Effector memory CD4-positive, alpha-beta T cell (primary cell): Measurements from ENCODE around the gene PCMTD2.

Source experiments
- DNase-seq, 3 donors: peaks; one replicate each; pipeline ENCODE4 v3.0.0-alpha.2; 2020
- H3K27ac ChIP-seq: 2 replicates; pipeline ENCODE4 v1.7.0; 2013; ENCODE audit warnings: mild to moderate bottlenecking, low read length, moderate library complexity; ENCODE audit not compliant: insufficient read depth, poor library complexity, severe bottlenecking
- H3K27me3 ChIP-seq: replicated peaks from 2 replicates; pipeline ENCODE4 v1.7.0; 2013; ENCODE audit warnings: mild to moderate bottlenecking, low read length; ENCODE audit not compliant: insufficient read depth, control insufficient read depth, poor library complexity, severe bottlenecking
- H3K36me3 ChIP-seq: 2 replicates; pipeline ENCODE4 v1.7.0; 2013; ENCODE audit warnings: mild to moderate bottlenecking, low read length, moderate library complexity; ENCODE audit not compliant: control insufficient read depth, insufficient read depth
- H3K4me1 ChIP-seq: 2 replicates; pipeline ENCODE4 v1.7.0; 2013; ENCODE audit warnings: low read length, mild to moderate bottlenecking; ENCODE audit not compliant: control insufficient read depth, insufficient read depth, poor library complexity, severe bottlenecking
- H3K4me3 ChIP-seq: 2 replicates; pipeline ENCODE4 v1.7.0; 2013; ENCODE audit warnings: low read length, low read depth, mild to moderate bottlenecking; ENCODE audit not compliant: insufficient read depth, poor library complexity, severe bottlenecking
- H3K9me3 ChIP-seq: 2 replicates; pipeline ENCODE4 v1.7.0; 2013; ENCODE audit warnings: mild to moderate bottlenecking, low read length, moderate library complexity; ENCODE audit not compliant: control insufficient read depth

PCMTD2 gene

GRCh38 chr20:64246616-64247306 lies 8.8 kb upstream of the PCMTD2 start:
- Histone ChIP-seq H3K4me1 (no peaks in the 10 kb centered on the region), H3K27me3 (no peaks in the 10 kb centered on the region), H3K27ac (no peak overlapping the region), H3K36me3 (no peaks in the 10 kb centered on the region), H3K9me3 (no peaks in the 10 kb centered on the region), H3K4me3 (no peak overlapping the region)
- no peak for DNase-seq

- no peaks in the 10 kb centered on the region for H3K9me3 ChIP-seq
- no peaks in the 10 kb centered on the region for H3K36me3 ChIP-seq
- H3K4me3 ChIP-seq = no peak overlapping the region
- no peak for DNase-seq
- H3K27me3 ChIP-seq = no peaks in the 10 kb centered on the region
- H3K4me1 ChIP-seq = no peaks in the 10 kb centered on the region
- H3K27ac ChIP-seq = no peak overlapping the region
Measured at GRCh38 chr20:64247307-64247618, 8.3 kb upstream of the PCMTD2 start.

- DNase-seq = no peak
- Histone ChIP-seq H3K4me3 (no peak overlapping the region), H3K36me3 (no peaks in the 10 kb centered on the region), H3K4me1 (no peaks in the 10 kb centered on the region), H3K27me3 (no peaks in the 10 kb centered on the region), H3K27ac (no peak overlapping the region), H3K9me3 (no peaks in the 10 kb centered on the region)
Measured at GRCh38 chr20:64247970-64248841, 7.3 kb upstream of the PCMTD2 start.

- H3K9me3 ChIP-seq = no peaks in the 10 kb centered on the region
- H3K36me3 ChIP-seq = no peaks in the 10 kb centered on the region
- no peak overlapping the region for H3K4me3 ChIP-seq
- peaks cover 3% of the 10 kb centered on the region for H3K4me1 ChIP-seq
- H3K27me3 ChIP-seq = no peaks in the 10 kb centered on the region
- no peak for DNase-seq
- no peak overlapping the region for H3K27ac ChIP-seq
Measured at GRCh38 chr20:64250027-64250426, 5.5 kb upstream of the PCMTD2 start.

DNA sequence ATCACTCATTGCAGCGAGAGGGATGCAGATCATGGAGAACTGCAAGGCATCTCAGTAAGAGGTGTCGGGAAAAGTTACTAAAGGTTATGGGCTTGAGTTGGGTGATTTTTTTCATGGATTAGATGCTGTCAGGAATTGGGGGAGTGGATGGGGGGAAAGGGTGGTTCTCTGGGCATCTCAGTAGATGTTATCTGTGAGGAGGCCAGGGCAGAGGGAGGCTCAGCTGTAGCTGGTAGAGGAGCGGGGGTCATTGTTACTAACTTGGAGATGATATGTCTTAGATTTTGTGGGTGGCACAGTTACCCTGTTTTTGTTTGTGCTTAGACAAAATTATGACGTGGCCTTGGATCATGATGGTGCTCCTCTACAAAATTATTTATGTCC lies 2.6 kb upstream of the PCMTD2 start:
- Histone ChIP-seq H3K4me3 (no peak overlapping the region), H3K27me3 (no peaks in the 10 kb centered on the region), H3K36me3 (no peaks in the 10 kb centered on the region), H3K4me1 (peaks cover 7% of the 10 kb centered on the region), H3K27ac (no peak overlapping the region), H3K9me3 (no peaks in the 10 kb centered on the region)
- no peak for DNase-seq

DNA sequence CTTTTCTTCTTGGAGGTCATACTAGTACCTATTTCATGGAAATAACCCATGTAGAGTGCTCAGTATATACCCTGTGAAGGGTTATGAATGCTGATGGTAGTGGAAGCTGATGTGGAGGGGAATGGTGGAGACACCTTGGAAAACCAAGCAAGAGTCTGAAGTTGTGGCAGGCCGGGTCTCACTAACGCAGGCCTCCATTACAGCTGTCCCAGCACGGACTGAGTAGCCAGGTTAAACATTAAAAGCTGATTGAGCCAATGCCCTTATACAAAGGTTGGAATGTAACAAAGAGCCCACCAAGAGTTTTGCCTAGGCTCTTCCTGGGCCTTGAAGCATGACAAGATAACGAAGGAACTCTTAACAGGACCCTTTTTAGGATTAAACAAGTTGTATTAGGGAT lies 2.1 kb upstream of the PCMTD2 start:
- peaks cover 7% of the 10 kb centered on the region for H3K4me1 ChIP-seq
- H3K36me3 ChIP-seq = no peaks in the 10 kb centered on the region
- H3K4me3 ChIP-seq = no peak overlapping the region
- H3K9me3 ChIP-seq = no peaks in the 10 kb centered on the region
- no peak for DNase-seq
- H3K27me3 ChIP-seq = no peaks in the 10 kb centered on the region
- H3K27ac ChIP-seq = no peak overlapping the region

GRCh38 chr20:64254156-64254555 lies 1.4 kb upstream of the PCMTD2 start:
- Histone ChIP-seq H3K4me3 (no peak overlapping the region), H3K9me3 (no peaks in the 10 kb centered on the region), H3K4me1 (peaks cover 7% of the 10 kb centered on the region), H3K36me3 (no peaks in the 10 kb centered on the region), H3K27ac (no peak overlapping the region), H3K27me3 (no peaks in the 10 kb centered on the region)
- DNase-seq = no peak

DNA sequence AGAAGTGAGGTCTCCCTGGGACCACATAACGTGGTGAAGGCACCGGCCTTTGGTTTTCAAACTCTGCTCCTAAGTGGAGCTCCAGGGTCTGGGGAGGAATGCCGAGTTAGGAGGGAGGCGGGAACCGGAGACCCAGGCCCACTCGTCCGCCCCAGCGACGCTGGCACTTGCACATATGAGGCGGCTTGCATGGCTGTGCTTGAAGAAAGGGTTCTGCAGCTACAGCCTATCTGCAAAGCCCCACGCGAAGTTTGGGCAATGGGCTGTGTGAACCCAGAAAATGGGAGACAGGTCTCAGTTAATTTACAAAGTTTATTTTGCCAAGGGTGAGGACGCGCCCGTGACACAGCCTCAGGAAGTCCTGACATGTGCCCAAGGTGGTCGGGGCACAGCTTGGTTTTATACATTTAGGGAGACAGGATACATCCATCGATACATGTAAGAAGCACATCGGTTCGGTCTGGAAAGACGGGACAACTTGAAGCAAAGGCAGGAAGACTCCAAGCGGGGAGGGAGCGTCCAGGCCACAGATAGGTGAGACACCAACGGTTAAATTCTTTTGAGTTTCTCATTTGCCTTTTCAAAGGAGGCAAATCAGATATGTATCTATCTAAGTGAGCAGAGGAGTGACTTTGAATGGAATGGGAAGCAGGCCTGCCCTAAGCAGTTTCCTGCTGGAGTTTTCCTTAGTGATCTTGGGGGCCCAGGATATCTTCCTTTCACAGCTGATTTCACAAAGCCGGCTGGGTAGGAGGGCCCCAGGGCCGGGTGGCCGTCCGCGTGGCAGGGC lies 782 bp upstream of the PCMTD2 start:
- no peak for DNase-seq
- no peaks in the 10 kb centered on the region for H3K36me3 ChIP-seq
- H3K4me1 ChIP-seq = peaks cover 7% of the 10 kb centered on the region
- H3K27me3 ChIP-seq = no peaks in the 10 kb centered on the region
- H3K4me3 ChIP-seq = peak overlapping the region; percentile 45
- peak overlapping the region; percentile 73 for H3K27ac ChIP-seq
- H3K9me3 ChIP-seq = no peaks in the 10 kb centered on the region

DNA sequence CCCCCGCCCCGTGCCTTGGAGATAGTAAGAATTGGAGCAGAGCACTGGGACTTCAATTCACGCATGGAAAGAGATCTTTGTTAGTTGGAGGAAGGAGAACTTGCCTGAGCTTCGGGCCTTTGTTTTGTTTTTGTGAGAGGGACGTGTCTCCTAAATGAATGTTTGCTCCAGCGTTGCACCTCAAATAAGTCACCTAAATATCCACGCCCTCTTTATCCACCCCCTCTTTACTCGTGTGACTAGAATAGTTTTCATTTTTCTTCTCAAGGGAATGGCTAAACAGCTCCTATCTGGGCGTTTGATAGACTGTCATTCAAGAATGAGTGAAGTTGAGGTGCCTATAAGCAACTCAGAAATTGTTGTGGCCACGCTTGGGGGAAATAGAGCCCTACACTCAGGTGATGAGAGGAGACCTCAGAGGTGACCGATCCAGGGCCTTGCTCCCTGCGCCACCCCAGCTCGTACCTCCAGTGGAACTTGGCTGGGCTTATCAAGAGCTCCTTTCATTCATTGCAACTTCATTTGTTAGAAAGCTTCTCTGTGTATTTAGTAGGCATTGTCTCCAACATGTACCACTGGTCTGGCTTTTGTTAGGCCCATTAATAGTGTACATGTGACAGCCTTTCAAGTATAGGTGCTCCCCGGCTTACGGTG lies 861 bp downstream of the PCMTD2 start:
- DNase-seq = no peak
- Histone ChIP-seq H3K4me3 (peak overlapping the region; percentile 57), H3K27me3 (no peaks in the 10 kb centered on the region), H3K36me3 (no peaks in the 10 kb centered on the region), H3K27ac (peak overlapping the region; percentile 73), H3K9me3 (no peaks in the 10 kb centered on the region), H3K4me1 (peaks cover 13% of the 10 kb centered on the region)
